Loucy (cell line): ENCODE measurements around the gene PIGU.
"Not testable (repeated sequence)": the region's sequence is repeated elsewhere in the genome, so short reads cannot be mapped to it uniquely, and the experiment has no call there.

Experiments
- H2AFZ ChIP-seq: fragments of 200-600 bp; sonication (generic); 2 replicates; pipeline ENCODE4 v1.6.0; 2016; ENCODE audit warnings: antibody characterized with exemption, mild to moderate bottlenecking, low read length, moderate library complexity
- H3F3A ChIP-seq: fragments of 200-600 bp; 2 replicates; pipeline ENCODE4 v1.6.0; 2016; ENCODE audit warnings: antibody characterized with exemption, low read depth, mild to moderate bottlenecking
- H3K27me3 ChIP-seq: fragments of 200-600 bp; sonication (generic); 2 replicates; pipeline ENCODE4 v1.6.1; 2014; ENCODE audit warnings: low read length, mild to moderate bottlenecking; ENCODE audit not compliant: insufficient read depth, poor library complexity, severe bottlenecking
- H3K36me3 ChIP-seq: fragments of 200-600 bp; sonication (generic); 2 replicates; pipeline ENCODE4 v1.6.1; 2016; ENCODE audit warnings: low read length; ENCODE audit not compliant: insufficient read depth
- H3K4me1 ChIP-seq: fragments of 200-600 bp; sonication (generic); 2 replicates; pipeline ENCODE4 v1.5.1; 2014; ENCODE audit warnings: low read length, mild to moderate bottlenecking; ENCODE audit not compliant: insufficient read depth, poor library complexity, severe bottlenecking
- H3K4me2 ChIP-seq: fragments of 200-600 bp; sonication (generic); 2 replicates; pipeline ENCODE4 v1.6.0; 2014; ENCODE audit warnings: antibody characterized with exemption, low read length, low read depth, mild to moderate bottlenecking; ENCODE audit not compliant: poor library complexity, severe bottlenecking
- H3K4me3 ChIP-seq: fragments of 200-600 bp; sonication (generic); 2 replicates; pipeline ENCODE4 v1.5.1; 2014; ENCODE audit warnings: low read length, mild to moderate bottlenecking, mixed read lengths; ENCODE audit not compliant: poor library complexity, severe bottlenecking
- H3K79me2 ChIP-seq: fragments of 200-600 bp; sonication (generic); 2 replicates; pipeline ENCODE4 v1.6.1; 2014; ENCODE audit warnings: low read length; ENCODE audit not compliant: insufficient read depth
- H3K9ac ChIP-seq: fragments of 200-600 bp; sonication (generic); 2 replicates; pipeline ENCODE4 v1.6.0; 2014; ENCODE audit warnings: mild to moderate bottlenecking, low read depth, low read length, moderate library complexity; ENCODE audit not compliant: poor library complexity, severe bottlenecking
- H3K9me2 ChIP-seq: fragments of 200-600 bp; sonication (generic); replicated peaks from 2 replicates; pipeline ENCODE4 v1.6.1; 2016; ENCODE audit warnings: low read depth, low read length, mixed read lengths
- H3K9me3 ChIP-seq: fragments of 200-600 bp; sonication (generic); 2 replicates; pipeline ENCODE4 v1.6.1; 2014; ENCODE audit warnings: mild to moderate bottlenecking, antibody characterized with exemption, low read length, low read depth; ENCODE audit not compliant: insufficient read depth
- H4K20me1 ChIP-seq: fragments of 200-600 bp; sonication (generic); 2 replicates; pipeline ENCODE4 v1.6.0; 2014; ENCODE audit warnings: antibody characterized with exemption, low read length, mild to moderate bottlenecking; ENCODE audit not compliant: insufficient read depth, poor library complexity, severe bottlenecking
- CTCF ChIP-seq: fragments of 200-600 bp; sonication (generic); conservative IDR thresholded peaks from 2 replicates; pipeline ENCODE4 v1.5.1; 2014; ENCODE audit warnings: mild to moderate bottlenecking, antibody characterized with exemption, low read length
- EZH2phosphoT487 ChIP-seq: fragments of 200-600 bp; IDR thresholded peaks from 2 replicates; pipeline ENCODE4 v1.6.1; 2018; ENCODE audit warnings: antibody characterized with exemption, mild to moderate bottlenecking, moderate library complexity, borderline replicate concordance

PIGU gene

GRCh38 chr20:34675561-34675960, 1.3 kb downstream of the PIGU start:
- peaks cover 21% of the 10 kb centered on the region for H3K4me1 ChIP-seq
- H3K9ac ChIP-seq, result peak overlapping the region; percentile 69
- no peak overlapping the region for H2AFZ ChIP-seq
- H3K36me3 ChIP-seq, result no peaks in the 10 kb centered on the region
- H3F3A ChIP-seq, result no peaks in the 10 kb centered on the region
- peaks cover 8% of the 10 kb centered on the region for H4K20me1 ChIP-seq
- H3K9me3 ChIP-seq, result no peaks in the 10 kb centered on the region
- peak overlapping the region; percentile 86 for H3K4me3 ChIP-seq
- H3K9me2 ChIP-seq, result no peaks in the 10 kb centered on the region
- peaks cover 36% of the 10 kb centered on the region for H3K79me2 ChIP-seq
- no peaks in the 10 kb centered on the region for H3K27me3 ChIP-seq
- TF ChIP-seq EZH2phosphoT487, result no peak
- no peak for TF ChIP-seq CTCF
- peak overlapping the region; percentile 85 for H3K4me2 ChIP-seq

- Histone ChIP-seq H3K9ac (no peak overlapping the region), H3K27me3 (no peaks in the 10 kb centered on the region), H3K36me3 (no peaks in the 10 kb centered on the region), H3K9me2 (no peaks in the 10 kb centered on the region), H3K4me1 (peaks cover 21% of the 10 kb centered on the region), H3K4me3 (no peak overlapping the region), H3K9me3 (no peaks in the 10 kb centered on the region; the same call in 1 of the 2 replicates), H3K4me2 (no peak overlapping the region), H3K79me2 (peaks cover 39% of the 10 kb centered on the region), H3F3A (no peaks in the 10 kb centered on the region), H2AFZ (no peak overlapping the region), H4K20me1 (peaks cover 8% of the 10 kb centered on the region)
- TF ChIP-seq EZH2phosphoT487, result no peak
These were observed 3.5 kb downstream of the PIGU start for GRCh38 chr20:34673412-34673811.

- H3K27me3 ChIP-seq, result no peaks in the 10 kb centered on the region
- H3K9me2 ChIP-seq, result no peaks in the 10 kb centered on the region
- no peaks in the 10 kb centered on the region for H3K36me3 ChIP-seq
- H3F3A ChIP-seq, result no peaks in the 10 kb centered on the region
- no peaks in the 10 kb centered on the region; the same call in 1 of the 2 replicates for H3K9me3 ChIP-seq
- no peaks in the 10 kb centered on the region for H4K20me1 ChIP-seq
- TF ChIP-seq CTCF, result no peak
- no peak for TF ChIP-seq EZH2phosphoT487
- peaks cover 12% of the 10 kb centered on the region; the same call in 1 of the 2 replicates for H3K79me2 ChIP-seq
- no peaks in the 10 kb centered on the region for H3K4me1 ChIP-seq
- H3K4me3 ChIP-seq, result no peak overlapping the region
- no peak overlapping the region for H3K4me2 ChIP-seq
- no peak overlapping the region for H3K9ac ChIP-seq
- no peak overlapping the region for H2AFZ ChIP-seq
These were observed 7.8 kb downstream of the PIGU start for GRCh38 chr20:34669094-34669493.

- H3K9me2 ChIP-seq, H3K36me3 ChIP-seq, H3K4me1 ChIP-seq, H3K27me3 ChIP-seq, H3K4me3 ChIP-seq, H2AFZ ChIP-seq, H3K79me2 ChIP-seq, H4K20me1 ChIP-seq, H3K9me3 ChIP-seq, H3K9ac ChIP-seq, H3F3A ChIP-seq, H3K4me2 ChIP-seq: not testable (repeated sequence)
These were observed 12.1 kb downstream of the PIGU start for GRCh38 chr20:34664751-34665150.
